HepG2 (cell line): ENCODE results near the gene HIVEP2. TPM values are rescaled to one million over a fixed set of nuclear protein-coding genes. Genes with fewer than 3 reads are reported as not detected.

Source experiments
- FIP1L1 ChIP-seq: fragments of 200-400 bp; formaldehyde crosslinking; IDR thresholded peaks from 2 replicates; pipeline ENCODE4 v1.6.1; 2018; ENCODE audit warnings: low read depth, mild to moderate bottlenecking, low read length, moderate library complexity, borderline replicate concordance; ENCODE audit not compliant: insufficient read depth
- KDM6A ChIP-seq: IDR thresholded peaks from 2 replicates; pipeline ENCODE4 v1.6.1; 2016; ENCODE audit warnings: low read depth
- MYC ChIP-seq: sonication (generic); formaldehyde crosslinking; IDR thresholded peaks from 2 replicates; pipeline ENCODE4 v1.9.0; 2021; ENCODE audit warnings: missing genetic modification reagents, borderline replicate concordance
- MYPOP ChIP-seq: sonication (generic); formaldehyde crosslinking; IDR thresholded peaks from 2 replicates; pipeline ENCODE4 v1.8.1; 2023; ENCODE audit warnings: mild to moderate bottlenecking, moderate library complexity, missing genetic modification reagents
- NR3C1 ChIP-seq: sonication (generic); formaldehyde crosslinking; IDR thresholded peaks from 2 replicates; pipeline ENCODE4 v1.4.0; 2020; ENCODE audit warnings: missing genetic modification reagents
- PATZ1 ChIP-seq: sonication (generic); formaldehyde crosslinking; IDR thresholded peaks from 2 replicates; pipeline ENCODE4 v1.4.0; 2020; ENCODE audit warnings: missing genetic modification reagents
- POLR2A ChIP-seq, 2 experiments: IDR thresholded peaks; 2 replicates each; pipeline ENCODE4 v1.6.1; 2011; ENCODE audit warnings: low read depth in 2 of 2, low read length in 2 of 2, mild to moderate bottlenecking in 1 of 2, moderate library complexity in 1 of 2; ENCODE audit not compliant: insufficient read depth in 1 of 2
- SP5 ChIP-seq: IDR thresholded peaks from 2 replicates; pipeline ENCODE4 v1.6.1; 2016; ENCODE audit warnings: low read depth, borderline replicate concordance
- polyA plus RNA-seq, 8 experiments: library from polyadenylated mRNA; depleted of rRNA in 3 of 8; stranded (reverse) in 7 of 8; unstranded in 1 of 8; fragments of >200 nt; fragmentation: Illumina TruSeq in 4 of 8; extraction: Trizol in 4 of 8; gene quantifications; 2 replicates each; pipeline versions ENCODE4 v1.2.1 to v1.2.3, GENCODE V29; 2011 to 2016; ENCODE audit warnings: low read depth in 4 of 8, missing spikeins in 1 of 8, mixed read lengths in 1 of 8; ENCODE audit not compliant: insufficient read depth in 1 of 8
- total RNA-seq, 5 experiments: library from RNA; depleted of rRNA; stranded (reverse); fragments of >200 nt; fragmentation: Illumina TruSeq; extraction: Trizol; gene quantifications; 2 replicates each; pipeline ENCODE4 v1.2.3, GENCODE V29; 2016; ENCODE audit warnings: low read depth in 1 of 5
- TF ChIP-seq, protein P1 (sequence below): sonication (generic); formaldehyde crosslinking; IDR thresholded peaks from 2 replicates; pipeline ENCODE4 v1.4.0; 2020; ENCODE audit warnings: missing genetic modification reagents, mild to moderate bottlenecking, borderline replicate concordance
- TF ChIP-seq, protein P2 (sequence below): sonication (generic); formaldehyde crosslinking; IDR thresholded peaks from 2 replicates; pipeline ENCODE4 v1.8.1; 2023; ENCODE audit warnings: mild to moderate bottlenecking, missing genetic modification reagents
- TF ChIP-seq, protein P3 (sequence below): sonication (generic); formaldehyde crosslinking; IDR thresholded peaks from 2 replicates; pipeline ENCODE4 v1.8.0; 2022; ENCODE audit warnings: mild to moderate bottlenecking, missing genetic modification reagents
- TF ChIP-seq, protein P4 (sequence below): sonication (generic); formaldehyde crosslinking; IDR thresholded peaks from 2 replicates; pipeline ENCODE4 v1.4.0; 2020; ENCODE audit warnings: missing genetic modification reagents, borderline replicate concordance

The HIVEP2 gene
- total and polyA plus RNA-seq, 2 of the 13 experiments (the other 11 are each of a cell fraction or from before 2014, with no cell fraction given): 3.4 to 12.9 TPM

- TF ChIP-seq, protein P1, sequence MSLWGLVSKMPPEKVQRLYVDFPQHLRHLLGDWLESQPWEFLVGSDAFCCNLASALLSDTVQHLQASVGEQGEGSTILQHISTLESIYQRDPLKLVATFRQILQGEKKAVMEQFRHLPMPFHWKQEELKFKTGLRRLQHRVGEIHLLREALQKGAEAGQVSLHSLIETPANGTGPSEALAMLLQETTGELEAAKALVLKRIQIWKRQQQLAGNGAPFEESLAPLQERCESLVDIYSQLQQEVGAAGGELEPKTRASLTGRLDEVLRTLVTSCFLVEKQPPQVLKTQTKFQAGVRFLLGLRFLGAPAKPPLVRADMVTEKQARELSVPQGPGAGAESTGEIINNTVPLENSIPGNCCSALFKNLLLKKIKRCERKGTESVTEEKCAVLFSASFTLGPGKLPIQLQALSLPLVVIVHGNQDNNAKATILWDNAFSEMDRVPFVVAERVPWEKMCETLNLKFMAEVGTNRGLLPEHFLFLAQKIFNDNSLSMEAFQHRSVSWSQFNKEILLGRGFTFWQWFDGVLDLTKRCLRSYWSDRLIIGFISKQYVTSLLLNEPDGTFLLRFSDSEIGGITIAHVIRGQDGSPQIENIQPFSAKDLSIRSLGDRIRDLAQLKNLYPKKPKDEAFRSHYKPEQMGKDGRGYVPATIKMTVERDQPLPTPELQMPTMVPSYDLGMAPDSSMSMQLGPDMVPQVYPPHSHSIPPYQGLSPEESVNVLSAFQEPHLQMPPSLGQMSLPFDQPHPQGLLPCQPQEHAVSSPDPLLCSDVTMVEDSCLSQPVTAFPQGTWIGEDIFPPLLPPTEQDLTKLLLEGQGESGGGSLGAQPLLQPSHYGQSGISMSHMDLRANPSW (CRISPR knock-in tag): 0 out of 2 replicates have a peak, but pooled peaks have one; percentile 71
- TF ChIP-seq, protein P2, sequence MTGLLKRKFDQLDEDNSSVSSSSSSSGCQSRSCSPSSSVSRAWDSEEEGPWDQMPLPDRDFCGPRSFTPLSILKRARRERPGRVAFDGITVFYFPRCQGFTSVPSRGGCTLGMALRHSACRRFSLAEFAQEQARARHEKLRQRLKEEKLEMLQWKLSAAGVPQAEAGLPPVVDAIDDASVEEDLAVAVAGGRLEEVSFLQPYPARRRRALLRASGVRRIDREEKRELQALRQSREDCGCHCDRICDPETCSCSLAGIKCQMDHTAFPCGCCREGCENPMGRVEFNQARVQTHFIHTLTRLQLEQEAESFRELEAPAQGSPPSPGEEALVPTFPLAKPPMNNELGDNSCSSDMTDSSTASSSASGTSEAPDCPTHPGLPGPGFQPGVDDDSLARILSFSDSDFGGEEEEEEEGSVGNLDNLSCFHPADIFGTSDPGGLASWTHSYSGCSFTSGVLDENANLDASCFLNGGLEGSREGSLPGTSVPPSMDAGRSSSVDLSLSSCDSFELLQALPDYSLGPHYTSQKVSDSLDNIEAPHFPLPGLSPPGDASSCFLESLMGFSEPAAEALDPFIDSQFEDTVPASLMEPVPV: no peak
- TF ChIP-seq, protein P3, sequence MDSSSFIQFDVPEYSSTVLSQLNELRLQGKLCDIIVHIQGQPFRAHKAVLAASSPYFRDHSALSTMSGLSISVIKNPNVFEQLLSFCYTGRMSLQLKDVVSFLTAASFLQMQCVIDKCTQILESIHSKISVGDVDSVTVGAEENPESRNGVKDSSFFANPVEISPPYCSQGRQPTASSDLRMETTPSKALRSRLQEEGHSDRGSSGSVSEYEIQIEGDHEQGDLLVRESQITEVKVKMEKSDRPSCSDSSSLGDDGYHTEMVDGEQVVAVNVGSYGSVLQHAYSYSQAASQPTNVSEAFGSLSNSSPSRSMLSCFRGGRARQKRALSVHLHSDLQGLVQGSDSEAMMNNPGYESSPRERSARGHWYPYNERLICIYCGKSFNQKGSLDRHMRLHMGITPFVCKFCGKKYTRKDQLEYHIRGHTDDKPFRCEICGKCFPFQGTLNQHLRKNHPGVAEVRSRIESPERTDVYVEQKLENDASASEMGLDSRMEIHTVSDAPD (CRISPR knock-in tag): peak; percentile 68; the same call in 1 of the 2 replicates
- no peak for TF ChIP-seq NR3C1 (CRISPR knock-in tag)
- no peak for TF ChIP-seq MYC (CRISPR knock-in tag)
- TF ChIP-seq, protein P4, sequence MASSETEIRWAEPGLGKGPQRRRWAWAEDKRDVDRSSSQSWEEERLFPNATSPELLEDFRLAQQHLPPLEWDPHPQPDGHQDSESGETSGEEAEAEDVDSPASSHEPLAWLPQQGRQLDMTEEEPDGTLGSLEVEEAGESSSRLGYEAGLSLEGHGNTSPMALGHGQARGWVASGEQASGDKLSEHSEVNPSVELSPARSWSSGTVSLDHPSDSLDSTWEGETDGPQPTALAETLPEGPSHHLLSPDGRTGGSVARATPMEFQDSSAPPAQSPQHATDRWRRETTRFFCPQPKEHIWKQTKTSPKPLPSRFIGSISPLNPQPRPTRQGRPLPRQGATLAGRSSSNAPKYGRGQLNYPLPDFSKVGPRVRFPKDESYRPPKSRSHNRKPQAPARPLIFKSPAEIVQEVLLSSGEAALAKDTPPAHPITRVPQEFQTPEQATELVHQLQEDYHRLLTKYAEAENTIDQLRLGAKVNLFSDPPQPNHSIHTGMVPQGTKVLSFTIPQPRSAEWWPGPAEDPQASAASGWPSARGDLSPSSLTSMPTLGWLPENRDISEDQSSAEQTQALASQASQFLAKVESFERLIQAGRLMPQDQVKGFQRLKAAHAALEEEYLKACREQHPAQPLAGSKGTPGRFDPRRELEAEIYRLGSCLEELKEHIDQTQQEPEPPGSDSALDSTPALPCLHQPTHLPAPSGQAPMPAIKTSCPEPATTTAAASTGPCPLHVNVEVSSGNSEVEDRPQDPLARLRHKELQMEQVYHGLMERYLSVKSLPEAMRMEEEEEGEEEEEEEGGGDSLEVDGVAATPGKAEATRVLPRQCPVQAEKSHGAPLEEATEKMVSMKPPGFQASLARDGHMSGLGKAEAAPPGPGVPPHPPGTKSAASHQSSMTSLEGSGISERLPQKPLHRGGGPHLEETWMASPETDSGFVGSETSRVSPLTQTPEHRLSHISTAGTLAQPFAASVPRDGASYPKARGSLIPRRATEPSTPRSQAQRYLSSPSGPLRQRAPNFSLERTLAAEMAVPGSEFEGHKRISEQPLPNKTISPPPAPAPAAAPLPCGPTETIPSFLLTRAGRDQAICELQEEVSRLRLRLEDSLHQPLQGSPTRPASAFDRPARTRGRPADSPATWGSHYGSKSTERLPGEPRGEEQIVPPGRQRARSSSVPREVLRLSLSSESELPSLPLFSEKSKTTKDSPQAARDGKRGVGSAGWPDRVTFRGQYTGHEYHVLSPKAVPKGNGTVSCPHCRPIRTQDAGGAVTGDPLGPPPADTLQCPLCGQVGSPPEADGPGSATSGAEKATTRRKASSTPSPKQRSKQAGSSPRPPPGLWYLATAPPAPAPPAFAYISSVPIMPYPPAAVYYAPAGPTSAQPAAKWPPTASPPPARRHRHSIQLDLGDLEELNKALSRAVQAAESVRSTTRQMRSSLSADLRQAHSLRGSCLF (CRISPR knock-in tag): no peak
- no peak for TF ChIP-seq FIP1L1
- TF ChIP-seq MYPOP (CRISPR knock-in tag): peak; percentile 56; the same call in 1 of the 2 replicates
- peak; percentile 80 for TF ChIP-seq KDM6A (CRISPR knock-in tag)
- TF ChIP-seq PATZ1 (CRISPR knock-in tag): peak; percentile 76
- TF ChIP-seq SP5 (CRISPR knock-in tag): peak; percentile 45; the same call in 1 of the 2 replicates
- no peak for TF ChIP-seq POLR2A (IDR thresholded peaks at IDR 0.05; ENCODE audit: insufficient read depth in 1 of 2, low read depth in 2 of 2, low read length in 2 of 2)
These were observed 76.8 kb downstream of the HIVEP2 start (continued) for GRCh38 chr6:142867988-142868812.
